Stimulated activated CD8-positive, alpha-beta memory T cell treated with anti-CD3 and anti-CD28 coated beads, Interleukin-4, amount 100 ng/mL, for 24 hours (primary cell): ENCODE measurements around the gene RGS19.

Source experiments
- DNase-seq: peaks from one replicate; pipeline ENCODE4 v3.0.0-alpha.2; 2020; ENCODE audit warnings: low read depth

RGS19 gene

GRCh38 chr20:64035066-64035932 lies 44.0 kb downstream of the RGS19 start:
- no peak for DNase-seq

GRCh38 chr20:64033981-64034493 lies 45.3 kb downstream of the RGS19 start:
- no peak for DNase-seq

- no peak for DNase-seq
Measured at GRCh38 chr20:64032706-64033624, 46.4 kb downstream of the RGS19 start.

- DNase-seq, result no peak
Measured at GRCh38 chr20:64031822-64032314, 47.5 kb downstream of the RGS19 start.

- no peak for DNase-seq
Measured at GRCh38 chr20:64030371-64031134, 48.8 kb downstream of the RGS19 start.

DNA sequence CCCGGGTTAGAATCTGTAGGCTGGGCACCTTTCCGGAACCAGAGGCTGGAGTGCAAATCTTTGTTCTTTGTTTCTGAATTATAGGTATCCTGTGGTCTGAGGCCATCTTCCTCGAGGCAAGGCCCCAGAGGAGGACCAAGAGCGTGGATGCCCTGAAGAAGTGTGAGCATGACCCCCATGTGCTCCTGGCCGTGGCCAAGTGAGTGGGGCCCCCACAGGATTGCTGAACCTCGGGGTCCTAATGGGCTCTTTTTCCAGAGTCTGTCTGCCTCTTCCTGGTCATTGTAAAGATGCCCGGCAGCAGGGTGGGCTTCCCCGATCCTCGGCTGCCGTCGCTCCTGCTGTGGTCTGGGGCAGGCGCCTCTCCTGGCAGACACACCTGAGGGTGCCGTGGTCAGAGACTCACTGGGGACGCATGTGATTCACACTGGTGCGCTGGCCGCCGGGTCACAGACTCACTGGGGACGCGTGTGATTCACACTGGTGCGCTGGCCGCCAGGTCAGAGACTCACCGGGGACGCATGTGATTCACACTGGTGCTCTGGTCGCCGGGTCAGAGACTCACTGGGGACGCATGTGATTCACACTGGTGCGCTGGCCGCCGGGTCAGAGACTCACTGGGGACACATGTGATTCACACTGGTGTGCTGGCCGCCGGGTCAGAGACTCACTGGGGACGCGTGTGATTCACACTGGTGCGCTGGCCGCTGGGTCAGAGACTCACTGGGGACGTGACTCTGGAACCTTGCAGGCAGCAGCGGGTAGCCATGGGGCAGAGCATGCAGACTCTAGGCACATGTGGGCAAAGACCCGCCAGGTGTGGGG lies 49.8 kb downstream of the RGS19 start:
- no peak for DNase-seq

GRCh38 chr20:64027981-64028685 lies 51.2 kb downstream of the RGS19 start:
- DNase-seq, result no peak

GRCh38 chr20:64025826-64026412 lies 53.4 kb downstream of the RGS19 start:
- DNase-seq, result no peak

DNA sequence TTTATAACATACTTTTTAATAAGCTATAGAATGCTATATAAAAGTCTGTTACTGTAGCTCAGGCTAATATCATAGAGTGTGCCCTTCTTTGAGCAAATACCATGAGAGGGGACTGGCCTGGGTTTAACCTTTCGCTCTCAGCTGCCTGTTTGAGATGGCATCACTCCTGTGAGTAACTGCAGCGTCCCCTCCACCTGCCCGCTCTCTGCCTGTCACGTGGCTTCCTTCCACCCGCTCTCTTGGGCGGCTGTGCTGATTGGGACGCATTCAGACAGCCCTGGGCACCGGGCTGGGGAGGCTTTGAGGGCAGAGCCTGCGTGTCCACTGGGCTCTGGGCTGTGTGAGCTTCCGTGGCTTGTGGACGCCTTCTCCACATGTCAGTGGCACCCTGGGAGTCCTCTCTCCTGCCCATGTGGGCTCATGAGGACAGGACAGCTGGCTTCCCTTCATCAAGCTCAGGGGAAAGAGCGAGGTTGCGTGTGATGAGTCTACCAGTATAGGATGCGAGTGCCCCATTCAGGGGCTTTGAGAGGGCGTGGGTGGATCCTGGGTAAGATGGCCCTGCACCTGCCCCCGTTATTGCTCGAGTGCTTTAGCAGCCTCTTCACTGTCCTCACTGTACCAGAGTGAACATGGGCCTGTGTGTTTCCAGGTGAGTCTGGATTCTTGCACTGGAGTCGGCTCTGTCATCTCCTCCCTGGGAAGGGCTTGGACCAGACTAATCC lies 54.1 kb downstream of the RGS19 start:
- no peak for DNase-seq

DNA sequence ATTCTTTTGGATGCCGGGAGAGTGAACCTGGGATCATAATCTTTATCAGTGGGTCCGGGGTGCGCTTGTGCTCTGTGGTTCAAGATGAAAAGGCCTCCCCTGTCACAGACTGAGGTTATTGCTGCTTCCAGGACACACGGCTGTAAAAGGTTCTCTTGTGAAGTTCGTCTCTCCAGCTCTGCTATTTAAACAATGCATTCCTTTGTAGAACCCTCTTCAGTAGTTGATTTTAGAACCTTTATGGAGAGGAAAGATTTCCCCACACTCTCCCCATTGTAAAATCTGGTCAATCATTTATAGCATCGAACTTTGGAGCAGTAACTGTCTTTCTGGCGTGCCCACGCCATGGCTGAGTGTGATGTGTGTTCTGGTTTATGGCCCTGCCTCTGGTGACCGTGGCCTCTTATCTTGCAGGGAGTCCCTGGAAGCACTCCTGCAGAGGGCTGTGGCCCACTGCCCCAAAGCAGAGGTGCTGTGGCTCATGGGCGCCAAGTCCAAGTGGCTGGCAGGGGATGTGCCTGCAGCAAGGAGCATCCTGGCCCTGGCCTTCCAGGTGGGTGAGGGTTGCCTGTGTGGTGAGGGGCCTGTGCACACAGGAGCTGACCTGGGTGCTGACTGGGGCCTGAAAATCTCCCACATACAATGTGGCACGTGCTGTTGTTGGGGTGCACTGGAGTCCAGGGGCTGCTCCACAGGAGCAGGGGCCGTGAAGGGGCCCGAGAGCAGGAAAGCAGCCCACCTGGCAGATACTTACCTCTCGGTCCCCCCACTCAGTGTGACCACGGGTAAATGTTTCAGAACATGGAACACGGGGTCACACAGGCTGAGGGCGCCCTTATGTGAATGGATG lies 55.0 kb downstream of the RGS19 start:
- DNase-seq, result no peak

GRCh38 chr20:64023361-64024140 lies 55.8 kb downstream of the RGS19 start:
- DNase-seq, result no peak
